ENCODE data around the gene DUSP6.

DUSP6 gene

DNA sequence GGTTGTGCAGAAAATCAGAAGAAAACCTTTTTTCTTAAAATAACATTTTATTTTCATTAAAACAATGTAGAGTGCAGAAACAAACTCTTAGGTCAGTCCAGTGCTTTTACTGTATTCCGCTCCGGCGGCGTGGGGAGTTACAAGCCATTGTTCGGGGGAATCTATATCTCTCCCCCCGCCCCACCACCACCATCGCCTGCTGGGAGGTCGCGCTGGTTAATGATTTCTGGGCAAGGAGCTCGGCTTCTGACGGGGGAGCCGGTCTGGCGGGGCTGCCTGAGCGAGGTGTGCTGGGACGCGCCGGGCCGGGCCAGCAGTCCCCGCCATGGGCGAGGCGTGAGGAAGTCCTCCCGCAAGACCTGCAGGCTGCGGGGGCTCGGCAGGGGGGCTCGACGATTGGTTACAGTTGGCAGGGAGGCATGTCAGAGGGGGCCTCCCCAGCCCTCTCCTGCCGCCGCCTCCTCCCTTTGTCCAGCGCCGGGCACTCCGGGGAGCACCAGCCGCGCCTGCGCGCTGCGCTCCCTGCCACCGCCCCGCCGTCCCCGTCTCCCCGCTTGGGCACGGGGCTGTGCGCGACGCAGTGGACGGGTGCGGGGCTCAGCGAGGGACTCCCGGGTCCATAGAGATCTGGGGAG is 1.0 kb upstream of the DUSP6 start:
- in situ Hi-C loops (cut with MboI; ENCODE audit: low sequenced_read_pairs), result no loop called here

DNA sequence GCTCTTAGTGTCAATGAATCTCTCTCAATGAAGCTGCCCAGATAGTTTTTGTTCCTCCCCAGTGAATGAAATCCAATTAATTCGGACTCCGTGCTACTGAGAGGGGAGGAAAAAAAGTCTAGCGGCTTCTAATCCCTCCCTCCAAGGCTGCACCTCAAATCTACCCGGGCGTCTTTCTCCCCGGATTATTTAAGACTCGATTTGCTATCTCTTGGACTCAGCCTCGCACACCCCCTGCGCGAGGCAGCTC is 134 bp downstream of the DUSP6 start:
- in situ Hi-C loops (cut with MboI; ENCODE audit: low sequenced_read_pairs), result no loop called here

DNA sequence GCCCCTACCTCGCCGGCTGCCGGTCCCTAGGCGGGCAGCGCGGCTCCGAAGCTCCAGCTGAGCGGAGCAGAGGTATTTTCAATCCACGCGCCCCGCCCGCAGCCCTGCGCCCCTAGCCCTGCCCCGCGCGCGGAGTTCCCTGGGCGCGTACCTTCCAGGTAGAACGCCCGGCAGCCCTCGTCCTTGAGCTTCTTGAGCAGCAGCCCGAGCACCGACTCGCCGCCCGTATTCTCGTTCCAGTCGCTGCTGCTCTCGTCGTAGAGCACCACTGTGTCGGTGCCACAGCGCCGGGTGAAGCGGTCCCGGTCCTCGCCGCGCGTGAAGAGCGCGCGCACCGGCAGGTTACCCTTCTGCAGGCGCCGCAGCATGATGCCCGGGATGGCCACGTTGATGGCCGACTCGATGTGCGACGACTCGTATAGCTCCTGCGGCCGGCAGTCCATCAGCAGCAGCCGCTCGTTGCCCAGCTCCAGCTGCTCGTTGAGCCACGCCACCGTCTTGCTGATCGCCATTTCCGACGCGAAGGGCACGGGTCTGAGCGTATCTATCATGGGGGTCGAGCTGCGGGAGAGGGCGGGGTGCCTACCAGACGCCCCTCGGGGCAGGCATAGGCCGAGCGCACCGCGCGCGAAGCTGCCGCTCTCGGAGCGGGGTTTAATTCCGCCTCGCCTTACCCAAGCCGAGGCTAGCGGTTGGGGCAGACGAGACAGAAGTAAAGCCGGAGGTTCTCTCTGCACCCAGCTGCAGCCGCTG is 636 bp downstream of the DUSP6 start:
- in situ Hi-C loops (cut with MboI; ENCODE audit: low sequenced_read_pairs), result no loop called here

DNA sequence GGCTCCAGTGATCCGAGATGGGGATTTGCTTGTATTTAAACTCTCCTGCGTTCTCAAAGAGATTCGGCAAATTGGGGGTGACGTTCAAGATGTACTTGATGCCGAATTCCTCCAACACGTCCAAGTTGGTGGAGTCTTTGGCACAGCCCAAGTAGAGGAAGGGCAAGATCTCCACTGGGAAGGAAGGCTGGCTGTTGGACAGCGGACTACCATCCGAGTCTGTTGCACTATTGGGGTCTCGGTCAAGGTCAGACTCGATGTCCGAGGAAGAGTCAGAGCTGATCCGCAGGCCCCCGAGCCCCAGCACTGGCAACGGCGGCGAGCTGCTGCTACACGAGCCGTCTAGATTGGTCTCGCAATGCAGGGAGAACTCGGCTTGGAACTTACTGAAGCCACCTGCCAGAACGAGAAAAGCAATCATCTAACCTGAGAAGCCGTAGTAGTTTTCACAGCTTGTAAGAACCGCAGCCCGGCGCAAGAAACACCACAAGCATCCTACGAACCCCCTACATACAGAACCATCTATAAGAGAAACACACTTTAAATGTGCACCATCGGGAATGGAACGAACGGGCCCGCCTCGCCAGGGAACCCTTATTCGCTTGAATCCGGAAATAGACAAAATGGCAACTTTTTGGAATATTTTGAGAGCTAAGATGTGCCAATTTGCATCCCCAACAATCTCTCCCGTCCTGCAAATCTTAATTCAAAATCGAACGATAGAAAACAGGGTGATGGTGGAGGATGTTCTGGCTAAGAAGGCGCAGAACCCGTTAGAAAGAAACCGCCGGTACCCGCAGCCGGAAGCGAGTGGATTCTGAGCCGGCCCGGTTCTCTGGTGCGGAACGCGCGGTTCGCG is 1.4 kb downstream of the DUSP6 start:
- in situ Hi-C loops (cut with MboI; ENCODE audit: low sequenced_read_pairs), result no loop called here

DNA sequence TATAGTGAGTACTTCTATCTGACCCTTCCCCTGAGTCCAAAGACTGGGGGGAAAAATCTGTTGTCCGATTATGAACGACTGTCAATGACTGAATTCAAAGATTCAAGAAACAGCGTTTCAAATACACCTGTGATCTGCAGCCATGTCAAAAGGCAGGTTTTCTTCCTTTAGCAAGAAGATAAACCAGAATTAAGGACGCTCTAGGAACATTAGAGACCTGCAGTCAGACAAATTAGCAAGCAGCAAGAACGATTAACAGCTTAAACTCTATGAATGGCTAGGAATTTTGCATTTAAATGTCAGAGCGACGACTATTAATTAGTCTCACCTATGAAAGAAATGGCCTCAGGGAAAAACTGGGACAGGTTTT is 2.1 kb downstream of the DUSP6 start:
- in situ Hi-C loops (cut with MboI; ENCODE audit: low sequenced_read_pairs), result no loop called here

DNA sequence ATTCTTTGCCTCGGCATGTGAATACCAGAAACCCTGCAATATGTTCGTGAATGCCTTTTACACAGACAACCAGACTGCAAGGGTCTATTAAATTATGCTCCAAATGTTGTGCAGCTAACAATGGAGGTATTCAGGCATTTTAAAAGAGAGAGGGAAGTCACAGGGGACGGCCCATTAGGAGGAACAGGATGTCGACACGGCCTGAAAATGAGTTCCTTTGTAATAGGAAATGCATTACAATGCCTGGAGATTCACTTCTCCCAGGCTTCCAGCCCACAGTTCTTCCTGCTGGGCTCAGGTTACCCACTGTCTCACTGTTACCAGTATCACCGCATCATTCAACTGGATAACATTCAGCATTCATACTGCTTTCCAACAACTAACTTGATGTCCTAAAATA is 2.5 kb downstream of the DUSP6 start:
- in situ Hi-C loops (cut with MboI; ENCODE audit: low sequenced_read_pairs), result loop anchor here (10.0 to 25.0 kb wide), 2 partner anchors 188 to 295 kb away; no protein-coding TSS in a partner anchor

DNA sequence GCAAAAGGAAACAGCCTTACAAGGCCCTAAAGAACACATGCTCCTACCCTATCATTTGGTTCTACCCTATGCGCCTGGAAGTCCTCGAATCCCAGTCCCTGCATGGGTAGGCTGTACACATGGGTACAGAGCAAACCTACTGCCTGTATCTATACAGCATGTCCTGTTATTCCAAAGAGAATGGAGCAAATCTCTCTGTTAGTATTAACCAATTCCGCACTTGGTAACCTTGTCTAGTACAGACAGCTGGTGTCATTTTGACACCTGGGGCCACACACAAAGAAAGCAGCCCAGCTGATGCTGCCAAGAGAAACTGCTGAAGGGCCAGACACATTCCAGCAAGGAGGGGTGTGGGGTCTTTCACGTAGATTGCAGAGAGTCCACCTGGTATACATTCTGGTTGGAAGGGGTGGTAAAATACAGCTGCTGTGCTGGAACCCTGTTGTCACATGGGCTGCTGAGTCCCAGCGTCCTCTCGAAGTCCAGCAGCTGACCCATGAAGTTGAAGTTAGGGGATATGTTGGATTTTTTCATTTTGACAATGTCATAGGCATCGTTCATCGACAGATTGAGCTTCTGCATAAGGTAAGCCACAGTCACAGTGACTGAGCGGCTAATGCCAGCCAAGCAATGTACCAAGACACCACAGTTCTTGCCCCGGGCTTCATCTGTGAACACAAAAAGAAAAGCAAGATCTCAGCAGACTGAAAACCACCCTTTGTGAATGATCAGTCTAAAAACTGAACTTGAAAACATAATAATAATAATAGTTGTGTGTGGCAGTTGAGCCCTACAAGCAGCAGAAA is 3.2 kb downstream of the DUSP6 start:
- in situ Hi-C loops (cut with MboI; ENCODE audit: low sequenced_read_pairs), result loop anchor here (10.0 to 25.0 kb wide), 2 partner anchors 187 to 294 kb away; no protein-coding TSS in a partner anchor

DNA sequence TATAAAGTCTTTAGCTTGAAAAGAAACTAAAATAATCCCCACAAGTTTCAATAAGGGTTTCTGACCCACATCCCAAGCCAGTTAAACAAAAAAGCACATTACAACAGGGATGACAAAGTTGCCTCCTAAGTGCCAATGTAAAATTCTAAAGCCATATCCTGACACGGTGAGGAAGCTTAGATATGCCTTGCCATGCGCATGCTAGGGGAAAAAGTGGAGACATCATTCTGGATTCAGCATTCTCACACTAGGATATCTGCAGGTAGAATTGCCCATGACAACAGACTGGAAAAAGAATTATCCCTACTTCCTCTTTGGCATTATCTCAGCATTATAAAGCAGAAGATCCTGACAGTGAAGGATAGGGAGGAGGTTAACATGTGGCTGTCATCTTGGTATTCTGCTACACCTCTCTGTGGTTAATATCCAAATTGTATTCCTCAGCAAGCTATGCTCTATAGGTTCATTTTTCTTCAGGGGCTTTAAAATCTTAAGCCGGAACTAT is 4.9 kb downstream of the DUSP6 start:
- in situ Hi-C loops (cut with MboI; ENCODE audit: low sequenced_read_pairs), result loop anchor here (10.0 to 25.0 kb wide), 2 partner anchors 185 to 293 kb away; no protein-coding TSS in a partner anchor

DNA sequence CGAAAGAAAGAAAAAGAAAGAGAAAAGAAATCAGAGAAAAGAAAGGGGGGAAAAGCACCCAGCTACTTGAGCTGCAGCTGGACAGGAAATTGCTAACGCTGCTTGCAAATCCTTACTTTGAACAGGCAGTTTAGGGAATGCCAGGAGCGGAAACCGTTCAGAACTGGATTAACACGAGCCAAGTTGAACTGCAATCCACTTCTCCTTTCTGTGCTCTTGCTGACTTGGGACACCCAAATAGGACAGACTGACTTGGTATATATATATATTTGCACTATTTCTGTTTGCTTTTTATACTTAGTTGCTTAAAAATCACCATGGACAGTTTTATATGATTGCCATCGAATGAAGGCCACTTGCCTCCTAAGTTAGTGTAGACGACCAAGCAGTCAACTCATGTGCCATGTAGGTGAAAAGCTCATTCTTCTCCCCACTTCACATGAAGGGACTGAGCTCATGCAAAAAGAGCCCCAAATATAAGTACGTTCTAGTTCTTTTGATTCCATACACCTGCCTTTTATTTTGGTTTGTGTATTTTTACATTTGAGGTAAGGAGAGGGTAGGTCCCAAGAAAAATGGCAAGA is 5.5 kb downstream of the DUSP6 start:
- in situ Hi-C loops (cut with MboI; ENCODE audit: low sequenced_read_pairs), result loop anchor here (10.0 to 25.0 kb wide), 2 partner anchors 185 to 292 kb away; no protein-coding TSS in a partner anchor

DNA sequence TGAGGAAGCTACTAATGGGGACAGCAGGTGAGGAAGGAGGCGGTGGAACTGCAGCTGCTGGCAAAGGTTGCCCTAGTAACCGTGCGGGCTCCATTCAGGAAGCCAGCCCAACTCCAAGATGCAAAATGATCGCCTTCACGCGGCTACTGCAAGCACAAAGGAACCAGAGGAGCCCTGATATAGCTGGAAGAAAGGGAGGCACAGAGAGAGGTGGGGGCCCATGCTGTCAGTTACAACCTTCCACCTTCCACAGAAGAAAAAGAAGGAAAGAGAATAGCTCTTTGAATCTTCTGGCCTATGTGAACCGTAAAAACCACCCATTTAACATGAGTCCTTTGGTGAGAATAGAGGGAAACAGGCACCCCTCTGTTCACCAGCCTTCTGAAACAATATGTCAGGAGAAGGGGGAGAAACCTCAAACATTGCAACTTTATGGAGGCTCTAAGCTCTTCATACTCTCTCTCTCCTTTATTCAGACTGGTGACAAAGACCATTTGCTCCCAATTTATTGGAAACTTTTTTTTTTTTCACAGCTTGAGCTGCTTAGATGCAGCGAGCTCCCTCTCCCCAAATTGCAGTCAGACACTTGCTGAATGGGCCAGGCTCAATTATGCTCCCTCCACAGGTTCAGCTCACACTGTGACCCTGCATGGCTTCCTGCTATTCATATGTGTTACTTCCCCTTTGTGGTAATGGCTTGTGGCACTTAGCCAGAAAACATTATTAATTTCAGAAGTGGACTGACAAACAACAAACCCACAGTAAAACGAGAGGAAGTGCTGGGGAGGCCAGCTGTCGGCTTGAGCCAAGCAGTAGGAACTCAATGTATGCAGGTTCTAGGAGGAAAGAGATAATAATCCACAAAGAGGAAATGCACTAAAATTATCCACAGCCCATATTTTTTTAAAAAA is 6.2 kb downstream of the DUSP6 start:
- in situ Hi-C loops (cut with MboI; ENCODE audit: low sequenced_read_pairs), result loop anchor here (10.0 to 25.0 kb wide), 2 partner anchors 184 to 291 kb away; no protein-coding TSS in a partner anchor

DNA sequence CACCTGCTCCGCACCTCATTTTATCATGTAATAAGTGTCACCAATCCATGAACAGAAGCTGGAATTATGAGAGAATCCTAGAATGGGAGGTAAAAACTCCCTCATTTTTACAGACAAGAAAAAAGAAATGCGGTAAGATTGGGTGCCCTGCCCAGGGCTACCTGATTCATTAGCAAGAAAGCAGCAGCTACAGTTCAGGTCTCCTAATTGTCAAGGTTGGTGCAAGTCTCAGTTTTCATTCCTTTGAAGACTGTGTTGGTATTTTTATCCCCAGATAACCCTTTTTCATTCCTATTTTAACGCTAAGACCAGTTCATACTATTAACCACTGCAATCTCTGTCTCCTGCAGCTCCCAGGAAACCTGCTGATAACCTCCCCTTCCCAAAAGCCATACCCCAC is 6.9 kb downstream of the DUSP6 start:
- in situ Hi-C loops (cut with MboI; ENCODE audit: low sequenced_read_pairs), result loop anchor here (10.0 to 25.0 kb wide), 2 partner anchors 183 to 291 kb away; no protein-coding TSS in a partner anchor

DNA sequence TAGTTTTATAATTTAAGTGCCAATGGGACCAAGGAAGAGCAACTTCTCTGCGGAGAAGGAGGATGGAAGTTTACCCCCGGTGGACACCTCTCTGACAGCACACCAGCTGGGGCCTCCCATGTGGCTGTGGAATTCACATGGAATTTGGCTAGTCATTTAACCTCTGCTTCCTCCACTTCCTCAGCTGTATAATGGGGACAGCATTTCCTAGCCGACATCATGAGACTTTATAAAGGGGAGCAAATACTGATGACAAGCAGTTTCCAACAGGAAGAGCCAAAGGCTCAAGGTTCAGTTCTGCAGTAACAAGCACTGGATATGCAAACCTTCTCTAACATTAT is 7.5 kb downstream of the DUSP6 start:
- in situ Hi-C loops (cut with MboI; ENCODE audit: low sequenced_read_pairs), result loop anchor here (10.0 to 25.0 kb wide), 2 partner anchors 183 to 290 kb away; no protein-coding TSS in a partner anchor

DNA sequence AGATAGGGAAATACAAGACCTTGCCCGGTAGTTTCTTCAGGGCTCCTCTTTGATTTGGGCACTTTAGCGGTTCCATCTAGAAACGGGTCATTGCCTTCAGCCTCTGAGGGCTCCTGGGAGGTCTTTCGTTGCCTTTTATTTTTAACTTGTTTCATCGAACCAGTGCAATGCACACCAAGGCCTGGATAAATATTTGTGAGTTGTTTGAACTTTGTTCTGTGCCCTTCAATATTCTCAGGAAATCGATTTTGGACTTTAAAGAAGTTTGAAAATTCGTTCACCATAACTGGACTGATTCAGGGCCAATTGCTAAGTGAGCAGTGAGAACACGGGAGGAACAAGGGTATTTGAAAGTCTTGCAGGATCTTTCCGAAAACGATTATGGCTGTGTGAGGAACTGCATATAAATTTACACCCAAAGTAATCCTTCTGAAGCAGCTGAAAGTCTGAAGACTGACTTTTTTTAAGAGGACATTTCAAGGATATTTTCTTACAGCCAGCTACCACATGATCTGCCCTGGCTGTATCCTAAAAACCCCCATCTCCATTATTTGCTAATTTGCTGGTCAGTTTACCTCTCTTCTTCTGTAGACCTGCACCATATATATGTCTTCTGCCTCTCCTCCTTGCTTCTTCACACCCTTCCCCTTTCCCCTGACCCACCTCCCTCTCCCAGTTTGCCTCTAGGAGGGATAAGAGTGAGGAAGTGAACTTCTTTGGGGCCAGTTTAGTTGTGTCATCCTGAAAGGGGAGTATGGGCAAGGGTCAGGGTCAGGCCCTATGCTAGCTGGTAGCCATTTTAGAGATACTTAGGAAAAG is 8.0 kb downstream of the DUSP6 start:
- in situ Hi-C loops (cut with MboI; ENCODE audit: low sequenced_read_pairs), result loop anchor here (10.0 to 25.0 kb wide), 2 partner anchors 182 to 289 kb away; no protein-coding TSS in a partner anchor

DNA sequence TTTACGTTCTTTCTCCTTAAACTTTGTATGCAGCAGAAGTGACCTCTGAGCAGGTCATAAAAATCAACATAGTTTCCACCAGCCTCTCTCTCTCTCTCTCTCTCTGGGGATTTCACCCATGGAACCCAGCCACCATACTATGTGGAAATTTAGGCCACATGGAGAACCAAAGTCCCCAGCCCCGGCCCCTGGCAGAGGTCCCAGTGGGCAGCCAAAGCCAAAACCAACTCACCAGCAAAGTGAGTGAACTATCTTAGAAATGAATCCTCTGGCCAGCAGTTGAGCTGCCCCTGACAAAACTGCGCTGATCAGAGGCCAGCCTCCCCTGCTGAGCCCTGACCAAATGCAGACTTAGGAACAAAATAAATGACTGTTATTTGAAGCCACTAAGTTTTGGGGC is 9.2 kb downstream of the DUSP6 start:
- in situ Hi-C loops (cut with MboI; ENCODE audit: low sequenced_read_pairs), result loop anchor here (10.0 to 25.0 kb wide), 2 partner anchors 181 to 288 kb away; no protein-coding TSS in a partner anchor

DNA sequence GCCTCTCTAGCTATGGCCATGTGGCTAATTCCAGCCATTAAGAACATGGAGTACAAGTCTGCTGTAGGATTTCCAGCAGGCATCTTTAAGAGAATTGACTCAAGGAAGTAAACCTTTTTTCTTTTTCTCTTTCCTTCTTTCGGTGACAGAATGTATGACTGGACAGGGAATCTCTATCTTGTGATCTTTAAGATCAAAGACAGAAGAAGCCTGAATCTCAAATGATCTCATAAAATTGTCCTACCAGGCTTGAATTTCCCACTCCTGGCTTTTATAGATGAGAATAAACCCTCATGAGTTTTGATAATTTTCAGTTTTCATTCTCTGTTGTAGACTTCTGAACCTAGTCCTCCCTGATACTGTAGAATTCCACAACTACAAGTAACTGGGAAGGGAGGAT is 11.4 kb downstream of the DUSP6 start:
- in situ Hi-C loops (cut with MboI; ENCODE audit: low sequenced_read_pairs), result loop anchor here (10.0 to 25.0 kb wide), 2 partner anchors 179 to 286 kb away; no protein-coding TSS in a partner anchor

DNA sequence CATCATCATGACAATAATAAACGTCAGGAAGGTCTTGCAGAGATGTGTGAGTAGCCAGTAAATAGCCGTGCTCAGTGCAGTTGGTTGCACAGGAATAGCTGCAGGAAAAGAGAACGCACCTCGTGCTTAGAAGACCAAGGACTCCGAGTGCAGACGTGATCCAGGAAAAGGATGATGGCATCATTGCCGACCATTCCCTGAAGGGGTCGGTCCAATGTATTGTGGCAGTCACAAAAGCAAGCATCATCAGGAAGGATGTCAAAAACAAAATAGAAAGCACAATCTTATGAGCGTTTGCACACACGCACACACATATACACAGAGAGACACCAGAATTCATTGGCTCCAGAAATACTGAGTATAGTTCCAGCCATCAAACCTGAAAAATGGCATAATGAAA is 12.8 kb downstream of the DUSP6 start:
- in situ Hi-C loops (cut with MboI; ENCODE audit: low sequenced_read_pairs), result loop anchor here (25.0 kb wide), 1 partner anchor 177 kb away; no protein-coding TSS in a partner anchor

DNA sequence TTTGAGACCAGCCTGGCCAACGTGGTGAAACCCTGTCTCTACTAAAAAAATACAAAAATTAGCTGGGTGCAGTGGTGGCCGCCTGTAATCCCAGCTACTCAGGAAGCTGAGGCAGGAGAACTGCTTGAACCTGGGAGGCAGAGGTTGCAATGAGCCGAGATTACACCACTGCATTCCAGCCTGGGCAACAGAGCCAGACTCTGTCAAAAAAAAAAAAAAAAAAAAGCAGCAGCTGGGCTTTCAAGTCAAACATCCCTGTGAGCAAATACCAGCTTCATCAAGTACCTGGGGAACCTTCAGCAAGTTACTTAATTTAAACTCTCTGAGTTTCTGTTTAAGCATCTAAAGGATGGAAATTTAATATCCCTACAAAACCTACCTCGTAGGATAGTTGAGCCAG is 15.2 kb downstream of the DUSP6 start:
- in situ Hi-C loops (cut with MboI; ENCODE audit: low sequenced_read_pairs), result loop anchor here (25.0 kb wide), 1 partner anchor 175 kb away; no protein-coding TSS in a partner anchor

All from HL-60/S4 treated with retinoic acid at 250 ng/mL for 4 days and 3 days (cell line).